H1 (cell line): Measurements from ENCODE around the gene SLC2A10. TPM values are rescaled to one million over a fixed set of nuclear protein-coding genes. Genes with fewer than 3 reads are reported as not detected.

Source experiments
- CTCF ChIA-PET: fragments of 300-600 bp; sonication (Branson Sonifier 250); formaldehyde crosslinking; loops from one replicate; lab custom pipeline; 2021; ENCODE audit not compliant: partially characterized antibody; lab: Charles Lee
- POLR2A ChIA-PET: fragments of 300-600 bp; sonication (Branson Sonifier 250); formaldehyde crosslinking; loops from one replicate; lab custom pipeline; 2021; ENCODE audit warnings: inconsistent platforms; ENCODE audit not compliant: partially characterized antibody; lab: Charles Lee
- DNase-seq, 2 experiments: peaks; one replicate each; pipeline versions ENCODE4 v3.0.0 to v3.0.0-alpha.2; 2010 to 2022; ENCODE audit warnings: low spot score in 2 of 2, low read depth in 1 of 2, mixed read lengths in 1 of 2
- FAIRE-seq: peaks from 2 replicates; lab custom pipeline; 2011; peaks lifted over from hg19 to GRCh38; lab: Jason Lieb, UNC
- H2AFZ ChIP-seq: 2 replicates; pipeline ENCODE4 v1.8.1; 2012; ENCODE audit warnings: low read length, inconsistent platforms
- H2AK5ac ChIP-seq: 2 replicates; pipeline ENCODE4 v1.6.1; 2013; ENCODE audit warnings: low read depth, low read length
- H2BK120ac ChIP-seq: replicated peaks from 2 replicates; pipeline ENCODE3; 2013; ENCODE audit warnings: low read depth, low read length, inconsistent platforms
- H2BK12ac ChIP-seq: 2 replicates; pipeline ENCODE4 v1.6.1; 2013; ENCODE audit warnings: low read depth, low read length
- H2BK15ac ChIP-seq: 2 replicates; pipeline ENCODE4 v1.6.1; 2013; ENCODE audit warnings: low read length
- H2BK20ac ChIP-seq: 2 replicates; pipeline ENCODE4 v1.6.1; 2013; ENCODE audit warnings: low read length
- H2BK5ac ChIP-seq: 2 replicates; pipeline ENCODE4 v1.6.1; 2013; ENCODE audit warnings: low read depth, low read length
- H3K14ac ChIP-seq: 2 replicates; pipeline ENCODE4 v1.6.1; 2013; ENCODE audit warnings: inconsistent platforms; ENCODE audit not compliant: insufficient read length
- H3K18ac ChIP-seq: 2 replicates; pipeline ENCODE4 v1.6.1; 2013; ENCODE audit warnings: low read length; ENCODE audit errors: extremely low read depth
- H3K23ac ChIP-seq: 2 replicates; pipeline ENCODE4 v1.6.1; 2013; ENCODE audit warnings: inconsistent platforms; ENCODE audit not compliant: insufficient read length
- H3K23me2 ChIP-seq: 2 replicates; pipeline ENCODE4 v1.6.1; 2013; ENCODE audit warnings: low read depth, low read length
- H3K27ac ChIP-seq: 2 replicates; pipeline ENCODE4 v1.6.1; 2011; ENCODE audit warnings: low read depth, low read length, inconsistent platforms
- H3K27me3 ChIP-seq, 4 experiments: replicated peaks in 1 of 4; 1 replicate in 1 of 4; 2 replicates in 3 of 4; pipeline versions ENCODE4 v1.6.1 to v1.8.1; 2011 to 2013; ENCODE audit warnings: low read length in 3 of 4, mild to moderate bottlenecking in 3 of 4, inconsistent platforms in 2 of 4, mixed read lengths in 2 of 4, moderate library complexity in 1 of 4; ENCODE audit not compliant: control insufficient read depth in 3 of 4, insufficient read depth in 3 of 4; ENCODE audit errors: extremely low read depth in 1 of 4
- H3K36me3 ChIP-seq, 4 experiments: 2 replicates each; pipeline versions ENCODE4 v1.6.1 to v1.8.1; 2011 to 2013; ENCODE audit warnings: mild to moderate bottlenecking in 4 of 4, low read length in 3 of 4, moderate library complexity in 2 of 4, control low read depth in 1 of 4, inconsistent platforms in 1 of 4; ENCODE audit not compliant: insufficient read depth in 4 of 4, control insufficient read depth in 2 of 4
- H3K4ac ChIP-seq: replicated peaks from 2 replicates; pipeline ENCODE3; 2013; ENCODE audit warnings: low read length, low read depth, mixed read lengths, inconsistent platforms; ENCODE audit not compliant: insufficient read length
- H3K4me1 ChIP-seq, 4 experiments: replicated peaks in 1 of 4; 1 replicate in 1 of 4; 2 replicates in 3 of 4; pipeline versions ENCODE4 v1.6.1 to v1.8.1; 2011 to 2013; ENCODE audit warnings: low read length in 3 of 4, inconsistent platforms in 2 of 4, mixed read lengths in 1 of 4; ENCODE audit not compliant: insufficient read depth in 4 of 4, control insufficient read depth in 3 of 4
- H3K4me2 ChIP-seq, 2 experiments: 2 replicates each; pipeline versions ENCODE4 v1.6.1 to v1.8.1; 2011 to 2013; ENCODE audit warnings: low read depth in 2 of 2, low read length in 2 of 2, control low read depth in 1 of 2, inconsistent platforms in 1 of 2, mild to moderate bottlenecking in 1 of 2; ENCODE audit not compliant: insufficient read depth in 1 of 2
- H3K4me3 ChIP-seq, 4 experiments: fragments of 200-600, 300-600 bp in 1 of 4; sonication (generic), shearing (Covaris generic), sonication (Bioruptor Twin) in 1 of 4; 2 replicates each; pipeline versions ENCODE4 v1.5.1 to v1.8.1; 2011 to 2016; ENCODE audit warnings: low read length in 4 of 4, low read depth in 3 of 4, control low read depth in 2 of 4, inconsistent platforms in 2 of 4, mild to moderate bottlenecking in 2 of 4, mixed read lengths in 1 of 4, moderate library complexity in 1 of 4; ENCODE audit not compliant: insufficient read depth in 2 of 4; ENCODE audit errors: extremely low read depth in 1 of 4
- H3K56ac ChIP-seq: replicated peaks from 2 replicates; pipeline ENCODE3; 2013; ENCODE audit warnings: low read depth, mild to moderate bottlenecking, mixed read lengths, low read length, inconsistent platforms; ENCODE audit not compliant: insufficient read length
- H3K79me1 ChIP-seq: 2 replicates; pipeline ENCODE4 v1.6.1; 2013; ENCODE audit warnings: low read depth, low read length, control low read depth
- H3K79me2 ChIP-seq, 2 experiments: 2 replicates each; pipeline versions ENCODE4 v1.6.1 to v1.8.1; 2012 to 2013; ENCODE audit warnings: low read length in 2 of 2, mild to moderate bottlenecking in 2 of 2, inconsistent platforms in 1 of 2; ENCODE audit not compliant: insufficient read depth in 2 of 2, control insufficient read depth in 1 of 2
- H3K9ac ChIP-seq, 4 experiments: replicated peaks in 1 of 4; 1 replicate in 1 of 4; 2 replicates in 3 of 4; pipeline versions ENCODE4 v1.6.1 to v1.8.1; 2011 to 2013; ENCODE audit warnings: low read depth in 3 of 4, low read length in 3 of 4, control low read depth in 2 of 4, mild to moderate bottlenecking in 2 of 4, moderate library complexity in 2 of 4, inconsistent platforms in 1 of 4; ENCODE audit errors: extremely low read depth in 1 of 4
- H3K9me3 ChIP-seq, 2 experiments: 2 replicates each; pipeline versions ENCODE4 v1.6.1 to v1.8.1; 2012 to 2013; ENCODE audit warnings: mild to moderate bottlenecking in 2 of 2, moderate library complexity in 2 of 2, control low read depth in 1 of 2, inconsistent platforms in 1 of 2, low read depth in 1 of 2, low read length in 1 of 2, mixed read lengths in 1 of 2; ENCODE audit not compliant: insufficient read depth in 2 of 2
- H4K20me1 ChIP-seq, 2 experiments: replicated peaks in 1 of 2; 2 replicates each; pipeline versions ENCODE3 to v1.8.1; 2011 to 2013; ENCODE audit warnings: inconsistent platforms in 2 of 2, low read length in 2 of 2, mild to moderate bottlenecking in 1 of 2; ENCODE audit not compliant: insufficient read depth in 2 of 2, control insufficient read depth in 1 of 2
- H4K5ac ChIP-seq: 2 replicates; pipeline ENCODE4 v1.6.1; 2013; ENCODE audit warnings: low read length, low read depth, mixed read lengths, inconsistent platforms; ENCODE audit not compliant: insufficient read length
- H4K8ac ChIP-seq: 2 replicates; pipeline ENCODE4 v1.8.0; 2013; ENCODE audit warnings: mild to moderate bottlenecking, moderate library complexity, low read length, inconsistent platforms; ENCODE audit not compliant: insufficient read depth; ENCODE audit errors: extremely low read depth
- H4K91ac ChIP-seq: replicated peaks from 2 replicates; pipeline ENCODE3; 2013; ENCODE audit warnings: low read length, mixed read lengths, inconsistent platforms; ENCODE audit not compliant: insufficient read length
- CEBPB ChIP-seq: IDR thresholded peaks from 2 replicates; pipeline ENCODE4 v1.6.1; 2012; ENCODE audit warnings: low read depth, low read length
- CHD1 ChIP-seq: IDR thresholded peaks from 2 replicates; pipeline ENCODE4 v1.6.1; 2012; ENCODE audit warnings: low read depth, low read length, improper control_type of control experiment
- KDM4A ChIP-seq: IDR thresholded peaks from one replicate; pipeline ENCODE4 v1.7.1; 2012; ENCODE audit warnings: low read depth, mild to moderate bottlenecking, moderate library complexity, low read length, inconsistent platforms; ENCODE audit not compliant: severe bottlenecking
- RXRA ChIP-seq: IDR thresholded peaks from 2 replicates; pipeline ENCODE4 v1.6.1; 2011; ENCODE audit warnings: low read depth, mild to moderate bottlenecking, low read length, moderate library complexity; ENCODE audit not compliant: insufficient read depth
- SIX5 ChIP-seq: IDR thresholded peaks from 2 replicates; pipeline ENCODE4 v1.6.1; 2011; ENCODE audit warnings: mild to moderate bottlenecking, low read depth, low read length
- TAF7 ChIP-seq: optimal IDR thresholded peaks from 2 replicates; pipeline ENCODE3; 2011; ENCODE audit warnings: low read depth, mild to moderate bottlenecking, inconsistent platforms, low read length, moderate library complexity, borderline replicate concordance
- TBP ChIP-seq: IDR thresholded peaks from 2 replicates; pipeline ENCODE4 v1.6.1; 2011; ENCODE audit warnings: low read depth, low read length, improper control_type of control experiment
- WGBS, 2 experiments: shearing (Covaris generic) in 1 of 2; methylation state at CpG; one replicate each; pipeline versions ENCODE4 v1.1.6 to v1.1.7; 2013 to 2015; ENCODE audit warnings: low lambda C conversion rate in 2 of 2, mixed read lengths in 2 of 2, inconsistent platforms in 1 of 2, low coverage in 1 of 2, missing lambda C conversion rate in 1 of 2; ENCODE audit not compliant: insufficient replicate concordance in 2 of 2, insufficient coverage in 1 of 2, insufficient read length in 1 of 2; ENCODE audit errors: extremely low coverage in 1 of 2, missing lambda C conversion rate in 1 of 2; 5-methylcytosine and 5-hydroxymethylcytosine counted together
- polyA plus RNA-seq, 7 experiments: library from polyadenylated mRNA; depleted of rRNA in 3 of 7; stranded (reverse) in 5 of 7; unstranded in 2 of 7; fragments of >200 nt in 5 of 7; fragments of 200-250 nt in 2 of 7; gene quantifications; 1 replicate in 5 of 7; 2 replicates in 1 of 7; 4 replicates in 1 of 7; pipeline versions ENCODE4 v1.2.1 to v1.2.3, GENCODE V29; 2011 to 2013; ENCODE audit warnings: missing spikeins in 2 of 7, mixed read lengths in 2 of 7
- total RNA-seq: library from RNA; stranded (reverse); fragmentation: NEBNext Ultra II Directional; extraction: Animal tissue kit (Norgen Biotek cat#: 25700); gene quantifications from 2 replicates; pipeline ENCODE4 v1.2.1, GENCODE V29; 2021

SLC2A10 gene
- total and polyA plus RNA-seq, 2 of the 8 experiments (the other 6 are each of a cell fraction or from before 2014, with no cell fraction given) = 9.0 to 9.7 TPM

GRCh38 chr20:46666818-46667515, 42.5 kb upstream of the SLC2A10 start:
- Histone ChIP-seq H4K5ac (no peak overlapping the region), H3K23ac (no peak overlapping the region), H2AFZ (no peak overlapping the region), H3K27ac (no peak overlapping the region), H3K36me3 (peaks cover 0 to 4% (median 0%) of the 10 kb centered on the region in 4 experiments; a peak in 1 of 8 replicates), H3K9me3 (peaks cover 6 to 8% of the 10 kb centered on the region in 2 experiments; a peak in 3 of 4 replicates), H2BK20ac (no peak overlapping the region), H2BK12ac (no peak overlapping the region), H2BK5ac (no peak overlapping the region), H3K79me1 (no peaks in the 10 kb centered on the region), H4K8ac (no peak overlapping the region), H3K79me2 (no peaks in the 10 kb centered on the region), H2AK5ac (no peak overlapping the region), H4K91ac (no peak overlapping the region), H3K14ac (no peak overlapping the region), H4K20me1 (peaks cover 0 to 2% of the 10 kb centered on the region in 2 experiments), H2BK120ac (no peak overlapping the region), H3K4me3 (no peak overlapping the region), H3K23me2 (no peaks in the 10 kb centered on the region), H3K27me3 (no peaks in the 10 kb centered on the region), H3K4me2 (no peak overlapping the region), H3K9ac (no peak overlapping the region), H3K56ac (no peak overlapping the region), H3K18ac (no peak overlapping the region), H2BK15ac (no peak overlapping the region), H3K4ac (no peak overlapping the region), H3K4me1 (no peaks in the 10 kb centered on the region)
- FAIRE-seq = no peak
- CTCF ChIA-PET = interaction anchor here (1.0 to 4.4 kb wide), 2 partner anchors 14 to 18 kb away, joined by 3 to 21 read pairs; no protein-coding TSS in a partner anchor
- POLR2A ChIA-PET = no interaction called here
- 88% methylated on average over 6 of the region's 6 CpGs; no CpG with 5 or more reads in 1 of the 2 experiments for WGBS, 2 experiments
- DNase-seq = no peak
- no peak for TF ChIP-seq CHD1
- TF ChIP-seq RXRA = no peak
- TF ChIP-seq SIX5 = no peak
- no peak for TF ChIP-seq CEBPB
- no peak for TF ChIP-seq TBP
- no peak for TF ChIP-seq TAF7
- TF ChIP-seq KDM4A = no peak
